Spinal cord (tissue), 10 donors: ENCODE results near the gene RFX2. TPM values are rescaled to one million over a fixed set of nuclear protein-coding genes. Genes with fewer than 3 reads are reported as not detected.
A peak's percentile ranks its signal among the peaks of the same experiment; 100 is the strongest.
"Not testable (repeated sequence)": the region's sequence is repeated elsewhere in the genome, so short reads cannot be mapped to it uniquely, and the experiment has no call there.

ENCODE experiments used
- DNase-seq, 6 donors: peaks; one replicate each; pipeline versions ENCODE4 v3.0.0 to v3.0.0-alpha.2; 2013 to 2015; ENCODE audit warnings: low spot score in 6 of 6, low read depth in 4 of 6
- H3K27ac ChIP-seq: one replicate; pipeline ENCODE4 v1.5.1; 2013; ENCODE audit warnings: low read depth, low read length, control low read depth
- H3K27me3 ChIP-seq: one replicate; pipeline ENCODE4 v1.6.1; 2013; ENCODE audit warnings: low read length; ENCODE audit not compliant: control insufficient read depth, insufficient read depth
- H3K36me3 ChIP-seq: one replicate; pipeline ENCODE4 v1.6.1; 2013; ENCODE audit warnings: low read length; ENCODE audit not compliant: control insufficient read depth, insufficient read depth
- H3K4me1 ChIP-seq: one replicate; pipeline ENCODE4 v1.6.1; 2013; ENCODE audit warnings: low read length; ENCODE audit not compliant: control insufficient read depth, insufficient read depth
- H3K4me3 ChIP-seq: one replicate; pipeline ENCODE4 v1.5.1; 2013; ENCODE audit warnings: low read depth, low read length, control low read depth
- H3K9me3 ChIP-seq: one replicate; pipeline ENCODE4 v1.6.1; 2013; ENCODE audit warnings: low read length; ENCODE audit not compliant: control insufficient read depth, insufficient read depth
- WGBS: methylation state at CpG from one replicate; pipeline ENCODE4 v1.1.5; 2013; ENCODE audit warnings: missing lambda C conversion rate; ENCODE audit not compliant: insufficient coverage; 5-methylcytosine and 5-hydroxymethylcytosine counted together
- polyA plus RNA-seq, 2 donors: library from polyadenylated mRNA; unstranded; fragments of 120-200 nt; gene quantifications; one replicate each; pipeline ENCODE4 v1.2.1, GENCODE V29; 2013; ENCODE audit not compliant: insufficient read length in 2 of 2
- total RNA-seq, 2 donors: library from RNA; depleted of rRNA in 1 of 2; stranded (reverse); fragments of 120-200 nt in 1 of 2; fragments of >200 nt in 1 of 2; gene quantifications; one replicate each; pipeline versions ENCODE4 v1.2.3 to v1.2.4, GENCODE V29; 2013 to 2014
- donor health status: healthy.

The RFX2 gene
- total and polyA plus RNA-seq, 4 donors: 5.7 to 18.8 (median 14.3) TPM

DNA sequence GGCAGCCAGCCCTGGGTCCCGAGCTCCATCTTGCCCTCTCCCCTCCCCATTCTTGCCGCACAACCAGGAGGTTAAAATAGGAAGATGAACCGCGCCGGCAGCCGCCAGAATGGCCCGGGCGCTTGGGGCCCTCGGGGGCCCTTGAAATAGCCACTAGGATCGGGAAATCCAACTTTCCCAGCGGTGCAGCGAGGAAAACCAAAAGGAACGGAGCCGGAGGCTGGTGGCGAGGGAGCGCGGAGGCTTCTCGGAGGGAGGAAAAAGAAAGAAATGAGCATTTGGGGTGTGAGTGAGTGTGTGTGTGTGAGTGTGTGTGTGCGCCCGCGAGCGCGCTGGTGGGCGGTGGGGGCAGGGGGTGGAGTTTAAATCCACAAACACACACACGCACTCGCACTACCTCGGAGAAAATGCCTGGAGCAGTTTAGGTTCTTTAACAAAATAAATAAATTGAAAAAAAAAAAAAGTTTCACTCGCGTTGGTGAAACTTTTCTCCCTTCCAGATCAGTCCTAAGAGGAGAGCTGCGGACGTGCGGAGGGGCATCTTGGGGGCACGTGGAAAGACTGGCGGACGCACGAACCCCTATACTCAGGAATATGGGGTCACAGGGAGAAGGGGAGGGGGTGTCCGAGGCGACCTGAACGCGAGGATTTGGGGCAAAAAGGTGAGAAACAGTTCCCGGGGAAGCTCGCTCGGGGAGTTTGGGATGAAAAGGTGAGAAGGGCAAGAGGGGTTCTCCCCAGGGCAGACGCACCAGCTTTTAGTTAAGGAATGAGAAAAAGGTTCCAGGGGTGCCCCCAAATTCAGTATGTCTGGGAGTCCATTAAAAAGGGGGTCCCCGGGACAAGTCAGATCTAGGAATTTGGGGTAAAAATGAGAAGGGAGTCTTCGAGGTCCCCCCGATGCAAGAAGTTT is 1.3 kb downstream of the RFX2 start:
- 1% methylated on average over 31 of the region's 47 CpGs for WGBS
- no peaks in the 10 kb centered on the region for H3K9me3 ChIP-seq
- H3K27me3 ChIP-seq: peaks cover 9% of the 10 kb centered on the region
- H3K36me3 ChIP-seq: no peaks in the 10 kb centered on the region
- peak in 2 of 6 donors; percentile 71 to 85 for DNase-seq
- H3K4me1 ChIP-seq: peaks cover 21% of the 10 kb centered on the region
- H3K27ac ChIP-seq: peak overlapping the region; percentile 89
- peak overlapping the region; percentile 69 for H3K4me3 ChIP-seq

DNA sequence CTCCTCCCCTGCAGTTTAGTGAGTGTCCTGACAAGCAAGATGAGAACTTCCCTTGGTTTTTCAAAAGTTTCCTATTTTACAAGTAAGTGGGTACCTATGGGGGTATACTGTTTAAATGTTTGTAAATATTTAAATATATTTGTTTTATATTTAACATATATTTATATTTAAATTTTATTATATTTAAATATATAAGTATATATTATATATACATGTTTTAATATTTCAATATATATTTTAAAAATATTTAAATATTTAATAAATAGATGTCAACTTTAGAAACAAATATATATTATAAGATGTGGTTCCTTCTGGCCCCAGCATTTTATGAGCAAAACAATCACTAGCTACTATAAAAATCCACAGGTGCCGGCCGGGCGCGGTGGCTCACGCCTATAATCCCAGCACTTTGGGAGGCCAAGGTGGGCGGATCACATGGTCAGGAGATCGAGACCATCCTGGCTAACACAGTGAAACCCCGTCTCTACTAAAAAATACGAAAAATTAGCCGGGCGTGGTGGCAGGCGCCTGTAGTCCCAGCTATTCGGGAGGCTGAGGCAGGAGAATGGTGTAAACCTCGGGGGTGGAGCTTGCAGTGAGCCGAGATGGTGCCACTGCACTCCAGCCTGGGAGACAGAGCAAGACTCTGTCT is 3.5 kb downstream of the RFX2 start:
- not testable (repeated sequence) for DNase-seq, H3K27me3 ChIP-seq, H3K4me3 ChIP-seq, H3K36me3 ChIP-seq, H3K27ac ChIP-seq, H3K9me3 ChIP-seq
- 90% methylated on average over 6 of the region's 15 CpGs for WGBS
- peaks cover 24% of the 10 kb centered on the region for H3K4me1 ChIP-seq

DNA sequence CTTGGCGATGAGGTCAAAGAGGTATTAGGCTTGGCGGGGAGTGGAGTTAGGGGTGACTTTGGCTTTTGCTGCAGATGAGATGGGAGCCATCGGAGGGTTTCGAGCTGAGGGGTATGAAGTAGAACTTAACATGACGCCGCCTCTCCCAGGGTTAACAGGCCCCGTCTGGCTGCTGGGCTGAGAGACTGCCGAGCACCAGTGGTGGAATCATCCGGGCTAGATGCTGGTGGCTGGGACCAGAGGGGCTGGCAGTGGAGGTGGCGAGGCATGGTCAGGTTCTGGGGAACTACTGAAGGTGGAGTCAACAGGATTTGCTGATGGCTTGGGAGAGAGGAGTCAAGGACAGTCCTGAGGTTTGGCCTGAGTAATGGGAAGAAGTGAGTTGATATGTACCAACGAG is 4.9 kb downstream of the RFX2 start:
- DNase-seq: no peak
- Histone ChIP-seq H3K9me3 (no peaks in the 10 kb centered on the region), H3K27ac (no peak overlapping the region), H3K27me3 (peaks cover 9% of the 10 kb centered on the region), H3K4me3 (no peak overlapping the region), H3K4me1 (peaks cover 21% of the 10 kb centered on the region), H3K36me3 (no peaks in the 10 kb centered on the region)
- 96% methylated on average over 11 of the region's 11 CpGs for WGBS

DNA sequence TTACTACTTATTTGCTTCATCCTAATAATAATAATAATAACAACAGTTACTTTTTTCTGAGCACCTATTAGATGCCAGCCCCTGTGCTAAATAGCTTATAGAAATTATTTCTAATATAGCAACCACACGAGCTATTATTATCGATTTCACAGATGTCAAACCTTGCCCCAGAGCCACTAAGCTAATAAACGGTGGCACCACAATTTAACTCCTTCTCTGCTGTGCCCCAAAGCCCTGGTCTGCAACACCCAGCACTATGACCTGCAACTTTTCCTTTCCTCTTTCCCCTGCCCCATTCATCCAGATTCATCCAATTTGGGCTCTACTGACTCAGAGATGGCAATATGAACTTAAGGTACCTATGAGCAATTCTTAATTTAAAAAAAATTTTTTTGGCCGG is 6.4 kb downstream of the RFX2 start:
- Histone ChIP-seq H3K4me3 (no peak overlapping the region), H3K4me1 (peaks cover 17% of the 10 kb centered on the region), H3K36me3 (no peaks in the 10 kb centered on the region), H3K9me3 (no peaks in the 10 kb centered on the region), H3K27ac (no peak overlapping the region), H3K27me3 (no peaks in the 10 kb centered on the region)
- WGBS: 33% methylated on average over 1 of the region's 4 CpGs
- no peak for DNase-seq

DNA sequence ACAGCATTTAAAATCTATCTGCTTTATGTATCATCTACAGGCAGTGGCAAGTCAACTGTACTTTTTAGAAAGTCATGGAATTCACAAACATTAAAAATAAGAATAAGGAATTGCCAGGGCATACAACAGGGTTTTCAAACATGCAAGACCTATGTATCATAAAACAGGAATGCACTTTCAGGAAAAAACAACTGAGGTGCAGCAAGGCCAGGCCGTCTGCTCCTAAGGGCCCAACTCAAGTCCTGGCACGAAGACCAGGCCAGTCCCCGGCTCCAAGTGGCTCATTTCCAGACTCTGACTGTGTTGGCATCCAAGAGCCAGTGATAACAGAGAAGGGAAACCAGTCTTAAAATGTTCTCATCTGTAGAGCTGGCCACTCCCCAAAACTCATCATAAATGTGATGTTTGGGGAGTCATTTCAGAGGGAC is 7.1 kb downstream of the RFX2 start:
- peak in 2 of 6 donors; percentile 76 to 90 for DNase-seq
- H3K9me3 ChIP-seq: no peaks in the 10 kb centered on the region
- WGBS: 13% methylated on average over 3 of the region's 3 CpGs
- no peak overlapping the region for H3K4me3 ChIP-seq
- H3K27me3 ChIP-seq: no peaks in the 10 kb centered on the region
- no peaks in the 10 kb centered on the region for H3K36me3 ChIP-seq
- peak overlapping the region; percentile 8 for H3K27ac ChIP-seq
- H3K4me1 ChIP-seq: peaks cover 17% of the 10 kb centered on the region

DNA sequence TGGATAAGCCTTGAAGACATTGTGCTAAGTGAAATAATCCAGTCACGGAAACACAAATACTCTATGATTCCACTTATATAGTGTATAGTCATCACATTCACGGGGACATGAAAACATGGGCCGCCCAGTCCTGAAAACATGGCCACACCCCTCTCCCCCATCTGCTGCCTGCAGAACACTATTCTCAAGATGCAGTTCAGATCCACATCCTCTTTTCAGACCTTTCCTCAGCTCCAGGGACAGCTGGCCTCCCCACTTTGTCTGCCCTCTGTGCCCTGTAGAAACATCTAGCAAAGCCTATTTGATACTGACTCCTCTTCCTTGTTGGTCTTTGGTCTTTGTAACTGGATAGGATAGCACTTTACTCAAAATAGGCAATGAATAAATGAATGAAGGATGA is 8.3 kb downstream of the RFX2 start:
- 100% methylated on average over 2 of the region's 3 CpGs for WGBS
- no peaks in the 10 kb centered on the region for H3K9me3 ChIP-seq
- H3K27me3 ChIP-seq: no peaks in the 10 kb centered on the region
- no peak for DNase-seq
- no peak overlapping the region for H3K27ac ChIP-seq
- H3K4me3 ChIP-seq: no peak overlapping the region
- peaks cover 19% of the 10 kb centered on the region for H3K4me1 ChIP-seq
- H3K36me3 ChIP-seq: no peaks in the 10 kb centered on the region

DNA sequence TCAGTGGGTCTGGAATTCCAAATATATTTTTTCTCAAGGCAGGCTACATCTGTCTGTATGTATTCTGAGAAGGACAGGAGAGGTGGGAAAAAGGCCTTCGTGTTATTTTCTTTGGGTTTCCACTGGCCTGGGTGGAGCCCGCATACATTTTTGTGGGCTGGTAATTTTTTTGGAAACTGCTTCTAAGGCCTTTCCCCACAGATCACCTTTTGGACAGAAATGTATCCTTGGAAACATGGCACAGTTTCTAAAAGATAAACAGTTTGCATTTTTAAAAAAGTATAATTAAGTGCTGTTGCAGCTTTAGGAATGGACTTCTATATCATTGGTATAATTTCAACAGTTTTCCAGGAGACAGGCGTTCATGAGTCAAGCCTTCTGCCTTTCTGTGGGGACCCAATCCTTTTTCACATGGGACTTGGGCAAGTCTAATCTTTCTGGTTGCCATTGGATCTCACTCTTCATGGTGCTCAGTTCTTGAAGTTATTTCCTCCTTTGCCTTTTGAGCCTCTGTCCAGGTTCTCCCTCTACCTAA is 8.9 kb downstream of the RFX2 start:
- no peaks in the 10 kb centered on the region for H3K36me3 ChIP-seq
- H3K9me3 ChIP-seq: no peaks in the 10 kb centered on the region
- H3K27me3 ChIP-seq: no peaks in the 10 kb centered on the region
- H3K4me1 ChIP-seq: peaks cover 19% of the 10 kb centered on the region
- no peak overlapping the region for H3K4me3 ChIP-seq
- H3K27ac ChIP-seq: peak overlapping the region; percentile 45
- no peak for DNase-seq
- 100% methylated on average over 1 of the region's 3 CpGs for WGBS

DNA sequence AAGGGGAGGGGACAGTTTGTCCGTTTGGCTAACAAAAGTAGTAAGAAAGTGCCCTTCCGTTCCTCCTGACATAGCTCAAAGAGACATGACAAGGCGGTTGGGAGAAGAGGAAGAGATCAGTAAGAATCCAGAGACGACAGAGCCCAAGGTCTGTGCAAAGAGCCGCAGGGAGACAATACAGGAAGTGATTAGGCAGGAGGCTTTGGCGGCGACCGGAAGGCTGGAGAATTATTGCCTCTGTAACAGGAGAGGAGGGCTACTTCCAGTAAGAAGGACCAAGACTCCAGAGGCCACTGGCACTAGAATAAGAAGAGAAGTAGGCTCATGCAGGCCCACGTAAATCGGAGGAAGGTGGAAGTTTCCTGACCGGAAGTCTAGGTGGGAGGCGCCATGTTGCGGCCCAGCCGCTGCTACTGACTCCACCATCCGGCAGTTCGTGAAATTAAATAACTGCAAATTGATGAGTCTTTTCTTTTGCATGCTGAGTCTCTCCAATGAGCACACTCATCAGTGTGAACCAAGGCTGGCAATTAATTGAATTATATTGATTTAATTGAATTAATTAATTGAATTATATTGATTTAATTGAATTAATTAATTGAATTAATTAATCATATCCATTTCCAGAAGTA is 9.9 kb downstream of the RFX2 start:
- Histone ChIP-seq H3K9me3 (no peaks in the 10 kb centered on the region), H3K4me3 (no peak overlapping the region), H3K4me1 (peaks cover 19% of the 10 kb centered on the region), H3K36me3 (no peaks in the 10 kb centered on the region), H3K27ac (peak overlapping the region; percentile 33), H3K27me3 (no peaks in the 10 kb centered on the region)
- peak in 1 of 6 donors; percentile 41 for DNase-seq
- 53% methylated on average over 14 of the region's 16 CpGs for WGBS

DNA sequence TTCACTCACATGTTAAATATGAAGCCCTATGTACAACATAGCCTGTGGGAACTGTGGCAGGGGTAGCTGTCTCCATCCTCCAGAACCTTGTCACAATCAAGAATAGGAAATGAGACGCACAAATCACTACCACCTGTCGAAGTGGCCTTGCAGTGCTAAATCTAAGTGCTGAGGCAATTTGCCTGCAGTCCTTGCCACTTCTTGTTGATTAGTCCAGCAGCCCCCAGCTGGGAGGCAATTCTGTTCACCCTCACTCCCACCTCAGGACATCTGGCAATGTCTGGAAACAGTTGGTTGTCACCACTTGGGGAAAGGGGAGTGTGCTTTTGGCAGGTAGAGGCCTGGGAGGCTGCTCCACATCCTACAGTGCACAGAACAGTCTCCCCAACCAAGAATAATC is 10.7 kb downstream of the RFX2 start:
- DNase-seq: no peak
- Histone ChIP-seq H3K9me3 (no peaks in the 10 kb centered on the region), H3K27ac (peak overlapping the region; percentile 71), H3K36me3 (no peaks in the 10 kb centered on the region), H3K4me3 (no peak overlapping the region), H3K4me1 (peaks cover 19% of the 10 kb centered on the region), H3K27me3 (no peaks in the 10 kb centered on the region)
- 54% methylated on average over 2 of the region's 2 CpGs for WGBS
